Measurements from ENCODE around the gene ANKMY2.

DNA sequence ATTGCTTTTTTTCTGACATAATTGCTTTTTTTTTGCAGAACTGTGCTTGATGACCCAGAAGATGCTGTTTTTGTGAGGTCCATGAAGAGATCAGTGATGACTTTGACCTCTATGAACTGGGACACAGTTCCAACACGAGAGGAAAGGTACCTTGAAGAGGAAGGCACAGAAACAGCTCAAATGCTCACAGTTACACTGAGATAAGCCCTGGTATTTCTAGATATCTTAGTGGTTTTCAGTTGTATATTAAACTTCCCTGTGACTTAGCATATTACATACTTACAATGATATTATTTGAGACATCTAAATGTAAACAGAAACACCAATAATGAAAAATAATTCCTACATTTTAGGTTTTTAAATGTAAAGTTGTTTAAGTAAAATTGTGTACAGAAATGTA is 64.3 kb downstream of the ANKMY2 start:
- TF ChIP-seq POLR2A (IDR thresholded peaks at IDR 0.05) (no peak), POLR2AphosphoS5 (IDR thresholded peaks at IDR 0.05; ENCODE audit: insufficient read depth in 1 of 2, low read depth in 1 of 2) (no peak)
- TF ChIP-seq, protein P1, sequence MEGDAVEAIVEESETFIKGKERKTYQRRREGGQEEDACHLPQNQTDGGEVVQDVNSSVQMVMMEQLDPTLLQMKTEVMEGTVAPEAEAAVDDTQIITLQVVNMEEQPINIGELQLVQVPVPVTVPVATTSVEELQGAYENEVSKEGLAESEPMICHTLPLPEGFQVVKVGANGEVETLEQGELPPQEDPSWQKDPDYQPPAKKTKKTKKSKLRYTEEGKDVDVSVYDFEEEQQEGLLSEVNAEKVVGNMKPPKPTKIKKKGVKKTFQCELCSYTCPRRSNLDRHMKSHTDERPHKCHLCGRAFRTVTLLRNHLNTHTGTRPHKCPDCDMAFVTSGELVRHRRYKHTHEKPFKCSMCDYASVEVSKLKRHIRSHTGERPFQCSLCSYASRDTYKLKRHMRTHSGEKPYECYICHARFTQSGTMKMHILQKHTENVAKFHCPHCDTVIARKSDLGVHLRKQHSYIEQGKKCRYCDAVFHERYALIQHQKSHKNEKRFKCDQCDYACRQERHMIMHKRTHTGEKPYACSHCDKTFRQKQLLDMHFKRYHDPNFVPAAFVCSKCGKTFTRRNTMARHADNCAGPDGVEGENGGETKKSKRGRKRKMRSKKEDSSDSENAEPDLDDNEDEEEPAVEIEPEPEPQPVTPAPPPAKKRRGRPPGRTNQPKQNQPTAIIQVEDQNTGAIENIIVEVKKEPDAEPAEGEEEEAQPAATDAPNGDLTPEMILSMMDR (IDR thresholded peaks at IDR 0.05), result no peak

All from vagina (tissue), 2 donors.